HEK293 (cell line): Measurements from ENCODE around the gene MYL4.

Experiments
- BCL11A ChIP-seq: fragments of 450-650 bp; formaldehyde crosslinking; IDR thresholded peaks from 2 replicates; pipeline ENCODE4 v1.5.1; 2016; ENCODE audit warnings: low read depth, missing biosample characterization, missing genetic modification characterization
- CTCF ChIP-seq: fragments of 450-650 bp; formaldehyde crosslinking; IDR thresholded peaks from 2 replicates; pipeline ENCODE4 v1.5.1; 2016; ENCODE audit warnings: missing biosample characterization, missing genetic modification characterization
- MYNN ChIP-seq: fragments of 450-650 bp; formaldehyde crosslinking; IDR thresholded peaks from 2 replicates; pipeline ENCODE4 v1.5.1; 2016; ENCODE audit warnings: missing biosample characterization, missing genetic modification characterization, borderline replicate concordance
- TRIM28 ChIP-seq: IDR thresholded peaks from 2 replicates; pipeline ENCODE4 v1.6.1; 2011; ENCODE audit warnings: low read length, control low read depth, borderline replicate concordance
- YY2 ChIP-seq: fragments of 450-650 bp; formaldehyde crosslinking; IDR thresholded peaks from 2 replicates; pipeline ENCODE4 v1.5.1; 2016; ENCODE audit warnings: missing biosample characterization, missing genetic modification characterization
- ZBTB20 ChIP-seq: fragments of 450-650 bp; formaldehyde crosslinking; IDR thresholded peaks from 2 replicates; pipeline ENCODE4 v1.5.1; 2016; ENCODE audit warnings: missing biosample characterization, missing genetic modification characterization
- ZFP41 ChIP-seq: fragments of 450-650 bp; formaldehyde crosslinking; IDR thresholded peaks from 2 replicates; pipeline ENCODE4 v1.5.1; 2016; ENCODE audit warnings: missing biosample characterization, missing genetic modification characterization, borderline replicate concordance
- ZNF121 ChIP-seq: fragments of 450-650 bp; formaldehyde crosslinking; IDR thresholded peaks from 2 replicates; pipeline ENCODE4 v1.5.1; 2016; ENCODE audit warnings: missing biosample characterization, missing genetic modification characterization
- ZNF24 ChIP-seq: fragments of 450-650 bp; formaldehyde crosslinking; IDR thresholded peaks from 2 replicates; pipeline ENCODE4 v1.5.1; 2016; ENCODE audit warnings: missing biosample characterization, missing genetic modification characterization
- ZNF274 ChIP-seq, 2 experiments: fragments of 200-500 bp in 1 of 2; fragments of 450-650 bp in 1 of 2; sonication (Bioruptor generic) in 1 of 2; formaldehyde crosslinking in 1 of 2; IDR thresholded peaks; 2 replicates each; pipeline versions ENCODE4 v1.5.1 to v1.6.1; 2014 to 2016; ENCODE audit warnings: borderline replicate concordance in 1 of 2, inconsistent platforms in 1 of 2, low read length in 1 of 2, missing biosample characterization in 1 of 2, missing genetic modification characterization in 1 of 2
- ZNF341 ChIP-seq: fragments of 450-650 bp; formaldehyde crosslinking; IDR thresholded peaks from 2 replicates; pipeline ENCODE4; 2016; ENCODE audit warnings: low read depth, missing biosample characterization, missing genetic modification characterization
- ZNF510 ChIP-seq: fragments of 450-650 bp; formaldehyde crosslinking; IDR thresholded peaks from 2 replicates; pipeline ENCODE4 v1.5.1; 2018; ENCODE audit warnings: mild to moderate bottlenecking, missing genetic modification characterization, missing biosample characterization; ENCODE audit not compliant: insufficient replicate concordance
- ZNF596 ChIP-seq: fragments of 450-650 bp; IDR thresholded peaks from 2 replicates; pipeline ENCODE4 v1.5.0; 2018; ENCODE audit warnings: missing biosample characterization, mild to moderate bottlenecking, missing genetic modification characterization, moderate library complexity

- no peak for TF ChIP-seq CTCF (tag by site-specific recombination)
- TF ChIP-seq BCL11A (tag by site-specific recombination) = no peak
- no peak for TF ChIP-seq ZNF121 (tag by site-specific recombination)
- TF ChIP-seq ZNF274 (IDR thresholded peaks at IDR 0.05; ENCODE audit: low read length) = no peak
- no peak for TF ChIP-seq ZNF274 (tag by site-specific recombination; IDR thresholded peaks at IDR 0.05; ENCODE audit: borderline replicate concordance)
- TF ChIP-seq TRIM28 = no peak
- no peak for TF ChIP-seq ZNF596 (tag by site-specific recombination)
- no peak for TF ChIP-seq ZFP41 (tag by site-specific recombination)
- TF ChIP-seq ZNF341 (tag by site-specific recombination) = no peak
- TF ChIP-seq ZNF510 (tag by site-specific recombination) = no peak
- no peak for TF ChIP-seq YY2 (tag by site-specific recombination)
- no peak for TF ChIP-seq MYNN (tag by site-specific recombination)
- TF ChIP-seq ZNF24 (tag by site-specific recombination) = no peak
- TF ChIP-seq ZBTB20 (tag by site-specific recombination) = no peak
Observed at GRCh38 chr17:47227862-47228261, 18.7 kb downstream of the MYL4 start.
